NCI-H510A treated with DMSO at 0.1 percent for 48 hours (cell line): ENCODE results near the gene ALDH1A3.
A peak's percentile ranks its signal among the peaks of the same experiment; 100 is the strongest.

Experiments used
- DNase-seq: peaks from one replicate; lab custom pipeline; 2025; lab: John Stamatoyannopoulos, UW

The ALDH1A3 gene

DNA sequence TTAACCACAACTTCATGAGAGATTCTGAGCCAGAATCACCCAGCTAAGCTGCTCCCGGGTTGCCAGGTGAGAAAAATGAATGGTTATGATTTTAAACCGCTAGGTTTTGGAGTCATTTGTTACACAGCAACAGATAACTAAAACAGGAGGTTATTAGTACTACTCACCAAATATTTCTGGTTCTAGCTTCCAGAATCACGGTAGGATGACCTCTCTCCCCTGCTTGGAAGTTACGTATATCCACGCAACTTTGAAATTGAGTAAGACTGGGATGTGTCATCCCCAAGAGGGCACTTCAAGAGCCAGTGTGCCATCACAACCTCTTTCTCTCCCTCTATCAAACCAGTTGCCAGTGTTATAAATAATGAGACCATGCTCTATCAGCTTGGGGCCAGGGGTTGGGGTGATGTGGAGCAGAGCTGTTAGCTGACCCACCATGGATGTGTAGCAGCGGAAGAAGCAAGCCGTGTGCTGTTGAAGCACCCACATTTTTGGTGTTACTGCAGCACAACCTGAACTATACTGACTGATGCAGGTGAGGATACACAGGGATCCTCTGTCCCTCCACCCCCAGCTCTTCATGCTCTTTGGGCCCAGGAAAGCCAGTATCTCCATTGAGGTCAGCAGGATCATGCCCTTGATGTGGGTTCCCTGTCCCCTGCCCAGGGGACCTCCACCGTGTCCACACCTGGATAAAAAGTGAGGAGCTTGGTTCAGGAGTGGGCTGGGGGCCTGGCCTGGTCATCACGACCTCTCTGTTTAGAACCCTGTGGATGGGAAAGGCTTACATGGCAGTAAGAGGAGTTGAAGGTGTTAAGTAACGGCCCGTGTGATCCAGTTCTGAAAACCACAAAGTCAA, 19.4 kb upstream of the ALDH1A3 start:
- DNase-seq: no peak

DNA sequence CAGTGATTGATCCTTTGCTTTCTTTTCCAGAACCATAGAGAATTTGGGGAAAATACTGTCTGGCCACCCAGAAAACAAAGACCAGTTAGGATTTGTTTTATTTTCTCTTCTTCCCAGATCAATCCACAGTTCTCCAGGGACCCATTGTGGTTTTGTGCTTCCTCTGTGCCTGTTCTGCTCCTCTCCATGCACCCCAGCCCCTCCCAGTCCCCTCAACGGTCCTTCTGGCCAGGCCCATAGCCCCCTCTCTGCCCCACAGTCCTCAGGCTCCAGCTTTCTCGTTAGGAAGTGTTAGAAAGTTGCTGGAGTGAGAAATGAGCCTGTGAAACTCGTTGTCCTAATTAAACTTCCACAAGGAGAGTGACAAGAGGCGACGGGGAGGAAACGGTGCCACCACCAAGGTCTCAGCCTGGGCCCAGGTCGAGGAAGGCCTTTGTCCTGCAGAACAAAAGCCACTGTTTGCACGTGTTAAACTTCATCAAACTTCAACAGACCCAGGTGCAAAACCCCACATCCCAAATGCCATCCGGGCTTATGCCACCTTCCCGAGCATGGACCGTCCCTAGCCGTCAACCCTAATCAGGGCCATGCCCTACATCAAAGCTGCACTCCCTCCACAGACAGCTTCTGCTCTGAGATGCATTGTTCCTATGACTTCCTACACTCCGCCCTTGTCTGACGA, 18.7 kb upstream of the ALDH1A3 start:
- DNase-seq: no peak

DNA sequence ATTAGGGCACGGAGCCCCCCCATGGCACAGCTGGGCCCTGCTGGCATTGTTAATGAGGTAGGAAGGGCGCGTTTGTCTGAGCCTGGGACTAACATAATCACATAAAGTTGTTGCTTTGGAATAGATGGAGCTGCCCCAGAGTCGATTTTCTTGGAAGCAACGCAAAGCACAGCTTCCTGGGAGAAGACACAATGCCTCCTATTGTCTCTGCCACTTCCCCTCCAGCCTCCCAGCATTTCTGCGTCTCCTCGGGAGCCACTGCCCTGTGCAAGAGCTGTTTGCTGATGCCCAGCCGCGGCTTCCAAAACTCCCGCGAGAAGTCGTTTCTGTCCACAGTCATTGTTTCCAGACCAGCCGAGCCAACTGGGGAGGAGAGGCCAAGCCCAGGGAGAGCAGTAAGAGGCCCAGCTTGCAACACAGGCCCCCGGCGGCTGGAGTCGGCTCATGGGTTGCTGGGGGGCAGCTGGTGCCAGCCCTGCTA, 18.1 kb upstream of the ALDH1A3 start:
- no peak for DNase-seq

DNA sequence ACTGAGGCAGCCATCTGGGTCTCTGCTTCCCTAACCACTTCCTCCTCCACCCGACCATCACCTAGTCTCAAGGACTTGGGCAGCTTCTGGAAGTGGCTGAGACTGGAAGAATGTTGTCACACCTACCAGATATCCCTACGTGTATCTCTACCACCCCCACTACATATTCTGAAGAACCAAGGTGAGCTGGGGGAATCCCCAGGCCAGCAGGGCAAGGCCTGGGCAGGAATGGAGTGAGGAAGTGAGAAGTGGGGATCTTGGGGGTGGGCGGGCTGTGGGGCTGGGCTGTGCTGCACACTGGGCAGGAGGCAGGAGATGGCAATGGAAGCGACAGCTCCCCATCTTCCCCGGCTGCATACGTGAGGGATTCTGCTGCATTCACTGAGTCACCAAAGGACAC, 17.5 kb upstream of the ALDH1A3 start:
- no peak for DNase-seq

DNA sequence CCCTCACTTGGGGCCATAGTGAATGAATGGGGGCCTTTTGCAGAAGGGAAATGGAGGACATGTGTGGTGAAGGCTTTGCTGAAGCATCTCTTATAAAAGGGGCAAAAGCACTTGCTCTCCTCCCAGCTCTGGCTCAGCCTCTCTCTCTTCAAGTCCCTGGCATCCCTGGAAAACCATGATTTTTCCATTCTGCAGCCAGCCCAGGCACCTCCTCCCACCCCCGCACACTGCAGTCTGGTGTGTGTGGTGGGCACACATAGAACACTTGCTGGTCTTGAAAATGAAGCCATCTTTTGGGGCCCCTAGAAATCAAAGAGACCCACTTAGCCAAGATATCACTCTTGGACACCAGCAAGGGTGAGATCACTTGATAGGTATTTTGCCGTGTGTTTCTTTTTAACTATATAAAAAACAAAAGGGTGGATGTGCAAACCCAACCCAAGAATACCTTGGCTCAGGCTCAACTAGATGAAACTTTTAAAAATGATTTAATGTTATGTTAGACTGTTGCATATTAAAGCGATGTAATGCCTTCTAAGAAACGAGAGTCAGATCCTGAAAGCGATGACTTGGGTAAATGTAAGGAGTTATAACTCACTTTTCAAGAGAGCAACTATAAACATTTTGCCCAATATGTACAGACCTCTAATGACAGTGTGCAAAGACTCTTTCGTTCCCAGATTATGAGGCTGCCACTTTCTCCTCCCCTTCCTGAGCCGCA, 16.4 kb upstream of the ALDH1A3 start:
- DNase-seq: no peak

DNA sequence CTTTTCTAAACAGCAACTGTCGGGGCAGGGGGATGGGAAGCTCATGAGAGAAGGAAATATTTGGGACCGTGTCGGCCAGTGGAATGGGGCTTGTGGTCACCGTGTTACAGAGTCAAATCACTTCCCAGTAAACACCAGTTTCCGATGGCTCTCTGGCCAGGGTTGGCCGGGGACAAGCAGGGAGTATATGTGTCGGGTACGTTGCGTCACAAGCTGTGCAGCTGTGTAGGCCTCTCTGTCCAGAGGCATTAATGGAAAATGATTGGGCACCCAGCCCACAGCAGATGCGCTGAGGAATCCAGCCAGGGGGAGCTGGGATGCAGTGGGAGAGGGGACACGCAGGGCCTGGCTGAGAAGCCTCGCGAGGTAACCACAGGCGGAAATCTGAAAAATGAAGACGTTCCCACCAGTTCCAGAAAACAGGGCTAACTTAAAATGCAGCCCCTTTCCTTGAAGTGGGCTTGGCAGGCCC, 15.8 kb upstream of the ALDH1A3 start:
- DNase-seq: no peak

DNA sequence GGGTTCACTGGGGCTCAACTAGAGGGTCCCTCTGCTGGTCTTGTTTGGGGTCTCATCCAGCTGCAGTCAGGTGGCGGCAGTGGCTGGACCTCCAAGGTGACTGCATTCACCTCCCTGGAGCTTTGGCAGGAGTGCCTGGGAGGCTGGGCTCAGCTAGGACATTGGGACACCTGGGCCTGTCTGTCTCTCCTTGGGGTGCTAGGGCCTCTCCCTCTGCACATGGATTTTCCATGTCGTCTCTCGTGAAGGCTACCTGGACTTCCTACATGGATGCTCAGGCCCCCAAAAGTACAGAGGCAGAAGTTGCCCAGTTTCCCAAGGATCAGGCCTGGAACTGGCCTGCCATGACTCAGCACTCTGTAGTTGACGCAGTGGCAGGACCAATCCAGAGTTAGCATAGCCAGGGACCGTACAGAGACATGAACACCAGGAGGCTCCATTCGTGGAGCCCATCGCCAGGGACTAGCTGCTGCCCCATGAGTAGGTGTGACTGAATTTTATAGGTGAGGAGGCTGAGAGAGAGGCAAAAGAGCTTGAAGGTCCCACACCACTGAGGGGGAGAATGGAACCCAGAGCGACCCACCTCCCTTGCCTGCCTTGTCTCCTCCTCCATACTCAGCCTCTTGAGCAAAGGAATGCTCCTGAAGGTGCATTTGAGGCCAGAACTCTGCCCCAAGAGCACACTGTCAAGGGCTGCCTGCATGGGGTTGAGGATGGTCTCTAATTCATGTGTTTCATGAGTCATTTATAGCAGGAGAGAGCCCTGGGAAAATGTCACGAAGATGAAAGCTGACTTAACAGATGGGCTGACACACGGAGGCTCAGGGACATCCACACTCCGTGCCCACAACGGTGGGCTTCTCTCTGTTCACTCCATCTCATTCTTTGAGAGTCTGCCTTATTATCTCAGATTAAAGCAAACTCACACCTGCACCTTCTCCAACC, 13.0 kb upstream of the ALDH1A3 start:
- no peak for DNase-seq

DNA sequence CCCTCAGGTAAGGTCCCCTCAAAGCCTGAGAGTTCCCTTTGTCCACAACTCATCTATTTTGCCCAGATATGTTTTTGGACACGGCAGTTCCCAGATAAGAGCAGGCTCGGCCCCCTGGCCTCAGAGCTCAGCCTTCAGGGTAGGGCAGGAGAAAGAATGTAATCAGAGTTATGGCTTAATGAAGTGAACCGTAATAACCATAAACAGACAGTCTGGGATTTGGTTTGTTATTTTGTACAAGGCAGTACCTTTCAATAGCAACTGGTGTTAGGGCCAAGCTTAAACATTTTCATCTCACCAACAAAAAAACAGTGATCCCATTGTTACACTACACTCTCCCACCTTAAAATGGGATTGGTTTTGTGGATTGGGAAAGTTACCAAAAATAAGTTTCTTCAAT, 12.2 kb upstream of the ALDH1A3 start:
- DNase-seq: no peak

DNA sequence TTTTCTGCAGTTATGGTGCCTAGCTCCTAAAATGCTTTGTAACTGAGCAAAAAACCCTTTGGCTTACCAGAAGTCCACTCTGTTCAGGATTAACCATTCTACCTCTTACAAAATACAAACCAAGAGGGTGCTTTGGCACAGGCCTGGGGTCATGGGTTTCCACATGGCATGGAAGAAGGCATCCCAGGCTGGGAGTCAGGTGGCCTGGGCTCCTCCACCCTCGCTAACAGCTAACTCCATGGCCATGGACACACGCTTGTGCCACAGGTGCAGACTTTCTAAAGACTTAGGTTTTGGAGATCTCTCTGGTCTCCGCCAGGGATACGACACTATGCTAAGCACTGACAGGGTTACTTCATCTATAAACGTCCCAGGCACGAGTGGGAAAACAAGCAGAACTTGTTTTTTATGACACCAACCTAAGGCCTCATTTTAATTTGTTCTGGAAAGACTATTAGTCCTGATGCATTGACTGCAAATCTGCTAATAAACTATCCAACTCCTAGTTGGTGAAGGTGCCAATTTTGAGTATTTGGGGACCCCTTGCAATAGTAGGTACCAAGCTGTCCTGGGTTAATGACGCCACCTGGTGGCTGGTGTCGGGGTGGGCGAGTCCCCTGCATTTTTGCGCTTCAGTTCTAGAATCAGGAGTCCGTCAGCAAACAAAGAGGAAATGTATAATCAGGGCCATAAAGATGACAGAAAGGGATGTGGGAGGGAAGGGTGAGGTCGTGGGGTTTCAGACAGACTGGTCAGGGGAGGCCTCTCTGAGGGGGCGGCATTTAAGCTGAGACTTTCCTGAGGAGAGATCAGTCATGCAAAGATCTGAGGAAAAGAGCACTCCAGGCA, 10.3 kb upstream of the ALDH1A3 start:
- no peak for DNase-seq

DNA sequence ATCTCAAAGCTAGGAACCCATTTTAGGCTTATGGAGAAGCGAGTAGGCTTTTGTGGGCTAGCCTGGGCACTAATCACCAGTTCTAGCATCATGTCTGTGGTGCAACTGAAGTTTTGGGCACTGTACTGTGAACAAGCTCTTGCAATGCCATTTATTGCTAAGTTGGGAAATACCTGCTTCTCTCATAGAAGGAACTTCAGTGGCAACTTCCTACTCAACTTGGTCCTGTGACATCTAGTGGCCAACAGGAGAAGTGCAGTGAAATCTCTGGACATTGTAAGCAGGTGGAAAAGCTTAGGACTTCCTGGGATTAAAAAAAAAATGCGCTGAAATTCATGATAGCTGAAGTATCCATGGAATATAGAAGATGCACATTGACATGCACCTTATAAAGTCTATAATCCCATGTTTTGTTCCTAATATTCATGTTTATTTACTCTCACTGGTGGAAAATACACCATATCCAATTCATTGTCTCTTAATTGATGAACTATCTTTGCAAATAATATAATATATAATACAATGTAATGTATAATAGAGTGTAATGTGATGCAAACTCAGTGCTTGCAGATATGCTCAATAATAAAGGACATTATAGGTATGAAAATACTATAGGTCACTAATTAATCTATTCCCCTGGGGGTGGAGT, 6.5 kb upstream of the ALDH1A3 start:
- DNase-seq: peak; percentile 10

DNA sequence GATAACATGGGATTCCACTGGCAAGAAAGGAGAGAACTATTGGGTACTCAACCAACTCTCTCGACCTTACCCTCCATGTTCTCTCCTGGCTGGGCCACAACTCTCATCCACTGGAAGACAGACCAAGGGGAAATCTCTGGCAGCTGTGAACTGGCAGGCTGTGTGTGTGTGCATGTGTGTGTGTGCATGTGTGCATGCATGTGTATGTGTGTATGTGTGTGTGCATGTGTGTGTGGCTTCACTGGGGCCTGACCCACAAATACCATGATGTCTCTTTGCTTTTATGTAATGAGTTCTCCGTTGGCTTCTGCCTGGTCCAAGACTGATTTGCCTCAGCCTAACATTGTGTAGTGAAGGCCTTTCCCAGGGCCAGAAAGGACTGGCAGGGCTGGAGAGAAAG, 4.1 kb upstream of the ALDH1A3 start:
- DNase-seq: no peak

DNA sequence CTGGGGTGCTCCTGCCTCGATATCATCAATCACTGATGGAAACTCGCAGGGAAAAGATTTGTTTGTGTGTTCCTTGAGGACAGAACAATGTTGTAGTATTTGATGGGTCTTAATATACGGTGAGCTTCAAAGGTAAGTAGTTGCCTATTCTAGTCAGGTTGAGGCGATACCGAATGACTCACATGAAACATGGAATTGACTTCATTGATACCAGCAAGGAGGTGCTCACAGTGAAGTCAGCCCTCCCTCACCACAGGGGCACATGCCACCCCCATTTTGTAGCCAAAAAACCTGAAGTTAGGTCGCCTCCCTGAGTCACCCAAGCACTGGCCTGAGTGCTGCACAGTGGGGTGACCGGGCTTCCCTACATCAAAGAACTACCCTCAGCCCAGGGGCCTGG, 3.7 kb upstream of the ALDH1A3 start:
- no peak for DNase-seq

DNA sequence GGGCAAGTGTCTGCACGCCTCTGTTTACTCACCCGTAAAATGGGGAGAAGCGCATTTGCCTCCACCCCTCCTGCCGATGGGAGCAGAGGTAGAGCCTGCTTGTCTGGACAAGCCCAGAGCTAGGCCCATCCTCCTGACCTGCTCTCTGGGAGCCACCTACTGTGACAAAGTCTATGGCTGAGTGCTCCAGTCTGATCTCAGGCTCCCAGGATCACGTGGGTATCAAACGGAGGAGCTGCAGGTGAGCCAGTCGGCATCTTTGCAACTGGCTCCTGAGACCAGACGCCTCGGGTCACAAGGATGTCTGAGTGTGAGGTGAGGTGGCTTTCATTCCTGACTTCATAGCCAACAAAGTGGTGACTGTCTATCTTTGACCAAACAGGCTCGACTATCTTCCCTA, 2.1 kb upstream of the ALDH1A3 start:
- DNase-seq: no peak

DNA sequence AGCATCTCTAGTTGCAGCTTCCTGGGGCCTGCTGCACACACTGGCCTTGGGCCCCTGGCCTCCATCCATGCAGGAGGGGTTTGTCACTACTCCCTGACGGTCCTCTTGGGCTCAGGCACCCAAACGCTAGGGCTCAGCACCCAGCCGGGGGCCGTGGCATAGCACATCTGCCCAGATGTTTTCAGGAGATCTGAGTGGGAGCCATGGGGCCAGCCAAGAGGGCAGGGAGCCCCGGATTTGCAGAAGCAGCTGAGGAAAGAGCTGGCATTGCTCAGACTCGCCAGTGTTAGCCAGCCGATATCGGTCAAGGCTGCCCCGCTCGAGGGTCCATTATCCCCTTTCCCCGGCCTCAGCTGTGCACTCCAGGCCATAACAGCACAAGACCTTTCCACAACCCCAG, 1.5 kb upstream of the ALDH1A3 start:
- no peak for DNase-seq

DNA sequence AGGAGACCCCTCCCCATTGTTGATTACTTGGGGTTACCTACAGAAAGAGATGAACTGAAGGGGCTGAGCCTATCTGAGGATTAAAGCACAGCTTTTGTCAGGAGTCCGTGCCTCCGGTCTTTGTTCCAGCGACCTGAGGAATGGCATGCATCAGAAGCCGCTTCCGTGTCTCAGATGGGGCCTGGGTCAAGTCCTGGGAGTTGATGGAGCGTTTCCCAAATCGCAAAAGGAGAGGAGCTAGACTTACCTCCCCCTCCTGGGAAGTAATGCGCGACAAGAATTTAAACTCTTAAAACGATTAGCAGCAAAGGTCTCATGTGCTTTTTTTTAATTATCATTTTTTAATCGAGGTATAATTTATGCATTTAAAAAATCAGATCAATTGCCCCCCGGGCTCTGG, 983 bp upstream of the ALDH1A3 start:
- no peak for DNase-seq

DNA sequence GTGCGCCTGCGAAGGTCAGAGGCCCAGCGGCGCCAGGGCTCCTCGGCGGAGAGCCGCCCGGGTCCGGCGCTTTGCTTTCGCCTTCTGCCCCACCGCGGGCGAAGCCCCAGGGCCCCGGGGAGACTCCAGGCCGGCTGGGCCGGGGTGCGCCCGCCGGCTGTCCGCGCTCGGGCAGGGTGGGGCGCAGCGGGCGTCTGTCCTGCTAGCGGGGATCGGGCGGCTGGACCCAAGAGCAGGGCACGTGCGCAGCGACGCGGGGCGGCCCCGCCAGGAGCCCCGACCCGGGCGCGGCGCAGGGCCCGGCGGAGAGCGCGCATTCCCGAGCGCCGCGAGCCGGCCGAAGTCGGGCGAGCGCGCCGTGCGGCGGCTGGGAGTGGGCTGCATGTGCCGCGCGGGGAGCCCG, 569 bp upstream of the ALDH1A3 start:
- DNase-seq: no peak

DNA sequence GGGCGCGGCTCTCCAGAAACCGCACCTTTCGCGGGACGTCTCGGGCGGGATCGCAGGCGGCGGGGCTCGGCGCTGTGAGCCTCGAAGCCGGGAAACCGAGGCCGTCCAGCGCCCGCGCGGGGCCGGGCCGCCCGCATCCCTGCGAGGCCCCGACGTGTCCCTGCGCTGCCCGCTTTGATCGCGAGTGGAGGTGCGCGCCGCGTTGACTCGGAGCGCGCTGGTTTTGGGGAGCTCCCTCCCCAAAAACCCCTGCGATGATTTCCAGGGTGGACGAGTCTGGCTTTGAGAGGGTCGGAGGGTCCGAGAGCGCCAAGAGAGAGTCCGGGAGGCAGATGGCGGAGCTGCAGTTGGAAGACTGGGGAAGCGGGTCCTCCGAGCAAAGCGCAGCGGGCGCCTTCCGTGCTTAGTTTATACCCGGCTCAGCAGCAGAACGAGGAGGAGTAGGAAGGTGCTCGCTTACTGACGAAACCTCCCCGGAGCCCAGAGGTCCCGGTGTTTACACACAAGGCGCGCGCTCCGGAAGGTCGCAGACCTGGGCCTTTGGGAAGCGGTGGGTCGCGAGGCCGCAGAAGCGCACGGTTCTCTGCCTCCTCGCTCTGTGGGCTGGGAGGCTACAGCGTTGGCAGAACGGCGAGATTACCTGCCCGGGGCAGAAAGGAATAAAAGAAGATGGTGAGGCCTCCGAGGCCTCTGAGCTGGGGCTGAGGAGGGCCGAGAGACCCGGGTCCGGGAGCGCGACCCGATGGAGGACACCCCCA, 687 bp downstream of the ALDH1A3 start:
- no peak for DNase-seq

DNA sequence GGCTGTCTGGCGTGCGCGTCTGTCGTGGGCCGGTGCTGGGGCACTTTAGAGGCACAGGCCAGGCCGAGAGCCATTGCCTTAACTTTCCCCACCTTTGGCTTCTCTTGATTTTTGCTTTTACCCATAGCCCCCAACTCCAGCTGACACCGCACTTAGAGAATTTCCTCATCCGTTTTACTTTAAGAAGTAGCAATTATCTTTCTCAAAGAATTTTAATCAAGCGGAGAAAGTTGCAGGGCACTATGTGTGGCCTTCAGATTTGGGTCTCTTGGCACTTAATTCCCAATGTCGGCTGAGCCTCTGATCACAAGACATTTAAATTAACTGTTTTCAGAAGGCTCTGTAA, 1.2 kb downstream of the ALDH1A3 start:
- DNase-seq: no peak

DNA sequence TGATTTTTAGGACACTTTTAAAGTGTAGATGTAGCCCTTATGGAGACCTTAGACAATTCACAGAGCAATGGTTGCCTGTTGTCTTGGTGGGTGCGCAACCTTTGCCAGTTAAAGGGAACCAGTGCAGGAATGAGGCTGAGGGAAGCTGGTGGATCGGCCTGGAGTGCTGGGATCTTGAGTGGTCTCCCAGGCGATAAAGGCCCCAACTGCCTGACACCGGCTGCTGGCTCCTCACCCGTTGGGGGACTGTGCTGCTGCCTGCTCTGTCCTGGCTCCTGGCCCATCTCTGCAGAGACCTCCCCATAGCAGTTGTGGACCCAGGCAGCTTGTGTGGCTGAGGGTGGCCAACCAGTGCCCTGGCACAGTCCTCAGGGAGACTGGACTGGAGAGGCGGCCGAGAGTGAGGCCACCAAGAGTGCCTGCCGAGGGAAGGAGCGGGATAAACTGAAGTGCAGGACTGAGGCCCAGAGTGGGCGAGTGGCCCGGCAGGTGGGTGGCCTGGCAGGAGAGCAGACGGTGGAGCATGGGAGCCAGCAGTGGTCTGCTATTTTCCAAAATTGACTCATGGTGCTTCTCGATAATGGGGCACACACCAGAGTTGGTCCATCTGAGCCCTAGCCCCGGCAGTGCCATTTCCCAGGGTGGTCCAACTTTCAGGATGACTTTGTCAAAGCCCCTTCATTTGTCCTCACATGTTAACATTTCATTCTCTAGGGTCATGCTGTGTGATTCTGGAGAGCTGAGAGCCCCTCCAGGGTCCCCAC, 2.1 kb downstream of the ALDH1A3 start:
- no peak for DNase-seq
